Liver (tissue), 9 donors: ENCODE results near the gene THRB. TPM values are rescaled to one million over a fixed set of nuclear protein-coding genes. Genes with fewer than 3 reads are reported as not detected.

Source experiments
- DNase-seq: peaks from one replicate; pipeline ENCODE4 v3.0.0-alpha.2; 2017; ENCODE audit warnings: low spot score
- H3K27ac ChIP-seq, 2 donors: one replicate each; pipeline ENCODE4 v1.7.0; 2013; ENCODE audit warnings: inconsistent platforms in 2 of 2, low read length in 2 of 2, control low read depth in 1 of 2, low read depth in 1 of 2, mild to moderate bottlenecking in 1 of 2
- H3K27me3 ChIP-seq, 4 donors: one replicate each; pipeline versions ENCODE4 v1.6.1 to v1.7.0; 2013; ENCODE audit warnings: low read length in 3 of 4, inconsistent platforms in 1 of 4, mild to moderate bottlenecking in 1 of 4, moderate library complexity in 1 of 4; ENCODE audit not compliant: control insufficient read depth in 4 of 4, insufficient read depth in 4 of 4
- H3K36me3 ChIP-seq, 4 donors: one replicate each; pipeline versions ENCODE4 v1.6.1 to v1.7.0; 2013; ENCODE audit warnings: low read length in 3 of 4, mild to moderate bottlenecking in 3 of 4, low read depth in 1 of 4, moderate library complexity in 1 of 4; ENCODE audit not compliant: control insufficient read depth in 4 of 4, insufficient read depth in 3 of 4
- H3K4me1 ChIP-seq, 4 donors: one replicate each; pipeline versions ENCODE4 v1.6.1 to v1.7.0; 2013; ENCODE audit warnings: low read length in 3 of 4, mild to moderate bottlenecking in 3 of 4, moderate library complexity in 1 of 4; ENCODE audit not compliant: control insufficient read depth in 4 of 4, insufficient read depth in 4 of 4
- H3K4me3 ChIP-seq, 3 donors: one replicate each; pipeline versions ENCODE4 v1.6.1 to v1.7.0; 2013; ENCODE audit warnings: low read length in 3 of 3, control low read depth in 1 of 3, low read depth in 1 of 3, mild to moderate bottlenecking in 1 of 3
- H3K9ac ChIP-seq, 2 donors: one replicate each; pipeline ENCODE4 v1.7.0; 2013; ENCODE audit warnings: low read length in 2 of 2, mild to moderate bottlenecking in 2 of 2, moderate library complexity in 2 of 2, control low read depth in 1 of 2, low read depth in 1 of 2
- H3K9me3 ChIP-seq, 4 donors: one replicate each; pipeline versions ENCODE4 v1.6.1 to v1.7.0; 2013; ENCODE audit warnings: low read length in 3 of 4; ENCODE audit not compliant: control insufficient read depth in 4 of 4
- ATF3 ChIP-seq: IDR thresholded peaks from 2 replicates; pipeline ENCODE4 v1.6.1; 2016; ENCODE audit warnings: antibody characterized with exemption
- EGR1 ChIP-seq, 2 donors: IDR thresholded peaks; 2 replicates each; pipeline ENCODE4 v1.6.1; 2016 to 2018; ENCODE audit warnings: antibody characterized with exemption in 2 of 2, low read depth in 2 of 2
- FOXA1 ChIP-seq: IDR thresholded peaks from 2 replicates; pipeline ENCODE4 v1.6.1; 2016; ENCODE audit warnings: antibody characterized with exemption
- FOXA2 ChIP-seq: IDR thresholded peaks from 2 replicates; pipeline ENCODE4 v1.6.1; 2016; ENCODE audit warnings: antibody characterized with exemption
- GABPA ChIP-seq, 2 donors: IDR thresholded peaks in 1 of 2; conservative IDR thresholded peaks in 1 of 2; 2 replicates each; pipeline ENCODE4 v1.6.1; 2016; ENCODE audit warnings: antibody characterized with exemption in 2 of 2, mild to moderate bottlenecking in 1 of 2, moderate library complexity in 1 of 2
- HNF4A ChIP-seq, 2 donors: conservative IDR thresholded peaks; 2 replicates each; pipeline ENCODE4 v1.6.1; 2016; ENCODE audit warnings: antibody characterized with exemption in 2 of 2, mild to moderate bottlenecking in 2 of 2
- HNF4G ChIP-seq: IDR thresholded peaks from 2 replicates; pipeline ENCODE4 v1.6.1; 2016; ENCODE audit warnings: antibody characterized with exemption
- JUND ChIP-seq, 2 donors: IDR thresholded peaks; 2 replicates each; pipeline ENCODE4 v1.6.1; 2016; ENCODE audit warnings: antibody characterized with exemption in 2 of 2
- MAX ChIP-seq: IDR thresholded peaks from 2 replicates; pipeline ENCODE4 v1.6.1; 2016; ENCODE audit warnings: antibody characterized with exemption
- NR2F2 ChIP-seq: IDR thresholded peaks from 2 replicates; pipeline ENCODE4 v1.6.1; 2016; ENCODE audit warnings: antibody characterized with exemption
- RAD21 ChIP-seq, 2 donors: IDR thresholded peaks; 2 replicates each; pipeline ENCODE4 v1.6.1; 2016; ENCODE audit warnings: antibody characterized with exemption in 2 of 2, mild to moderate bottlenecking in 2 of 2
- RXRA ChIP-seq, 2 donors: IDR thresholded peaks; 2 replicates each; pipeline ENCODE4 v1.6.1; 2017 to 2018; ENCODE audit warnings: antibody characterized with exemption in 2 of 2, mild to moderate bottlenecking in 1 of 2
- SP1 ChIP-seq: IDR thresholded peaks from 2 replicates; pipeline ENCODE4 v1.6.1; 2018; ENCODE audit warnings: antibody characterized with exemption, mild to moderate bottlenecking
- TAF1 ChIP-seq: conservative IDR thresholded peaks from 2 replicates; pipeline ENCODE4 v1.6.1; 2016; ENCODE audit warnings: antibody characterized with exemption, mild to moderate bottlenecking
- YY1 ChIP-seq: IDR thresholded peaks from 2 replicates; pipeline ENCODE4 v1.6.1; 2016; ENCODE audit warnings: antibody characterized with exemption, mild to moderate bottlenecking
- ZBTB33 ChIP-seq: IDR thresholded peaks from 2 replicates; pipeline ENCODE4 v1.6.1; 2016; ENCODE audit warnings: antibody characterized with exemption
- WGBS: extraction: QIAGEN DNeasy Blood & Tissue Kit; methylation state at CpG from one replicate; pipeline ENCODE4 v1.1.7; 2013; 5-methylcytosine and 5-hydroxymethylcytosine counted together
- polyA plus RNA-seq, 2 donors: library from polyadenylated mRNA; stranded (reverse) in 1 of 2; unstranded in 1 of 2; fragments of 200-250 nt in 1 of 2; fragments of >200 nt in 1 of 2; fragmentation: Nextera tagmentation in 1 of 2; extraction: Ambion mirVana in 1 of 2; gene quantifications; one replicate each; pipeline versions ENCODE4 v1.2.1 to v1.2.3, GENCODE V29; 2013 to 2015
- total RNA-seq, 2 donors: library from RNA; depleted of rRNA; stranded (reverse); fragments of >200 nt; gene quantifications; one replicate each; pipeline ENCODE4 v1.2.3, GENCODE V29; 2014
- TF ChIP-seq, protein P1 (sequence below): fragments of 150-350 bp; IDR thresholded peaks from 2 replicates; pipeline ENCODE4 v1.5.1; 2017; ENCODE audit warnings: improper control_type of control experiment, low read depth, low read length; ENCODE audit not compliant: missing input control
- TF ChIP-seq, protein P2 (sequence below): IDR thresholded peaks from 2 replicates; pipeline ENCODE4 v1.6.1; 2016; ENCODE audit warnings: antibody characterized with exemption, mild to moderate bottlenecking
- donor health status: healthy.
- donor health status: healthy.
- donor health status: healthy.
- donor health status: healthy.
- donor health status: healthy.

The THRB gene
- total and polyA plus RNA-seq, 4 donors, result 5.9 to 23.9 (median 9.3) TPM

DNA sequence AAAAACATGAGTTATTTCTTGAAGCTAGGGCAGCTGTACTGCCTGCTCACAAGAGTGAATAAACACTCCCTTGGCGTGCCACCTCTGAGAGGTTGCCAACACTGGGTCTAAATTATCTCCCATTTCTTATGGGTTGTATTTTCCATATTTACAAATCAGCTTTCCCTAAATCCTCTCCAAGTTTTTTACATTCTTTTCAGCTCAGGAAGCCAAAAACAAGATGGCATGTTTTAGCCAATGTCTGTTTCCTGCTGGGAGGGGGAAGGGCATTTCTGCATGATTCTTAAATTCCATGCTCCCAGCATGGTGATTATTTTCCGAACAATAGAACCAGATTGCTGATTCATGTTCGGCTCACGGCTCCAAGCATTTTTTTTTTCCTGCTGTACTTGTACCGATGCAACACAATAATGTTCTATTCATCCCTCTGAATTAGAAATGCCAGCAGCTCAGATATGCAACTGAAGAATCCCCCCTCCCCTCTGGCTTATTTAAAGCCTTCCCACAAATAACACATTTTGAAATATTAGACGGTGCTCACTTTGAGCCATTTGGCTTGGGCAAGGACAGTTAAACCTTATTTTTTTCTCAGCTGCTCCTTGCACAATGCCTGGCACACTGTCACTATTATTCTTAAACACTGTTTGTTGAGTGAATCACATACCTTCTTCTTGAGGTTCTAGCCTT, 252.5 kb downstream of the THRB start:
- 74% methylated on average over 6 of the region's 6 CpGs for WGBS
- no peak for DNase-seq
- Histone ChIP-seq H3K4me1 (peaks cover 3 to 8% (median 3%) of the 10 kb centered on the region in 4 donors), H3K9ac (no peak overlapping the region), H3K4me3 (no peak overlapping the region), H3K27ac (no peak overlapping the region), H3K36me3 (no peaks in the 10 kb centered on the region), H3K9me3 (no peaks in the 10 kb centered on the region), H3K27me3 (no peaks in the 10 kb centered on the region)
- TF ChIP-seq JUND (IDR thresholded peaks at IDR 0.05) (no peak), EGR1 (IDR thresholded peaks at IDR 0.05; ENCODE audit: low read depth in 2 of 2) (no peak), FOXA2 (no peak), RXRA (IDR thresholded peaks at IDR 0.05) (no peak), ATF3 (no peak), HNF4G (no peak)
- TF ChIP-seq, protein P1, sequence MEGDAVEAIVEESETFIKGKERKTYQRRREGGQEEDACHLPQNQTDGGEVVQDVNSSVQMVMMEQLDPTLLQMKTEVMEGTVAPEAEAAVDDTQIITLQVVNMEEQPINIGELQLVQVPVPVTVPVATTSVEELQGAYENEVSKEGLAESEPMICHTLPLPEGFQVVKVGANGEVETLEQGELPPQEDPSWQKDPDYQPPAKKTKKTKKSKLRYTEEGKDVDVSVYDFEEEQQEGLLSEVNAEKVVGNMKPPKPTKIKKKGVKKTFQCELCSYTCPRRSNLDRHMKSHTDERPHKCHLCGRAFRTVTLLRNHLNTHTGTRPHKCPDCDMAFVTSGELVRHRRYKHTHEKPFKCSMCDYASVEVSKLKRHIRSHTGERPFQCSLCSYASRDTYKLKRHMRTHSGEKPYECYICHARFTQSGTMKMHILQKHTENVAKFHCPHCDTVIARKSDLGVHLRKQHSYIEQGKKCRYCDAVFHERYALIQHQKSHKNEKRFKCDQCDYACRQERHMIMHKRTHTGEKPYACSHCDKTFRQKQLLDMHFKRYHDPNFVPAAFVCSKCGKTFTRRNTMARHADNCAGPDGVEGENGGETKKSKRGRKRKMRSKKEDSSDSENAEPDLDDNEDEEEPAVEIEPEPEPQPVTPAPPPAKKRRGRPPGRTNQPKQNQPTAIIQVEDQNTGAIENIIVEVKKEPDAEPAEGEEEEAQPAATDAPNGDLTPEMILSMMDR, result no peak

- Histone ChIP-seq H3K9ac (no peak overlapping the region), H3K27ac (no peak overlapping the region), H3K4me1 (peaks cover 3 to 8% (median 3%) of the 10 kb centered on the region in 4 donors), H3K27me3 (no peaks in the 10 kb centered on the region), H3K9me3 (no peaks in the 10 kb centered on the region), H3K4me3 (no peak overlapping the region), H3K36me3 (no peaks in the 10 kb centered on the region)
- TF ChIP-seq EGR1 (IDR thresholded peaks at IDR 0.05; ENCODE audit: low read depth in 2 of 2) (no peak), MAX (no peak), YY1 (no peak), NR2F2 (no peak), TAF1 (no peak), RAD21 (IDR thresholded peaks at IDR 0.05) (no peak), FOXA1 (no peak), ATF3 (no peak), JUND (IDR thresholded peaks at IDR 0.05) (no peak), SP1 (no peak), FOXA2 (no peak), RXRA (IDR thresholded peaks at IDR 0.05) (no peak), HNF4G (no peak), ZBTB33 (no peak), HNF4A (conservative IDR thresholded peaks at IDR 0.05) (no peak), GABPA (IDR thresholded peaks at IDR 0.05 in 1 of 2, conservative IDR thresholded peaks at IDR 0.05 in 1 of 2) (no peak)
- TF ChIP-seq, protein P1, result no peak
- TF ChIP-seq, protein P2, sequence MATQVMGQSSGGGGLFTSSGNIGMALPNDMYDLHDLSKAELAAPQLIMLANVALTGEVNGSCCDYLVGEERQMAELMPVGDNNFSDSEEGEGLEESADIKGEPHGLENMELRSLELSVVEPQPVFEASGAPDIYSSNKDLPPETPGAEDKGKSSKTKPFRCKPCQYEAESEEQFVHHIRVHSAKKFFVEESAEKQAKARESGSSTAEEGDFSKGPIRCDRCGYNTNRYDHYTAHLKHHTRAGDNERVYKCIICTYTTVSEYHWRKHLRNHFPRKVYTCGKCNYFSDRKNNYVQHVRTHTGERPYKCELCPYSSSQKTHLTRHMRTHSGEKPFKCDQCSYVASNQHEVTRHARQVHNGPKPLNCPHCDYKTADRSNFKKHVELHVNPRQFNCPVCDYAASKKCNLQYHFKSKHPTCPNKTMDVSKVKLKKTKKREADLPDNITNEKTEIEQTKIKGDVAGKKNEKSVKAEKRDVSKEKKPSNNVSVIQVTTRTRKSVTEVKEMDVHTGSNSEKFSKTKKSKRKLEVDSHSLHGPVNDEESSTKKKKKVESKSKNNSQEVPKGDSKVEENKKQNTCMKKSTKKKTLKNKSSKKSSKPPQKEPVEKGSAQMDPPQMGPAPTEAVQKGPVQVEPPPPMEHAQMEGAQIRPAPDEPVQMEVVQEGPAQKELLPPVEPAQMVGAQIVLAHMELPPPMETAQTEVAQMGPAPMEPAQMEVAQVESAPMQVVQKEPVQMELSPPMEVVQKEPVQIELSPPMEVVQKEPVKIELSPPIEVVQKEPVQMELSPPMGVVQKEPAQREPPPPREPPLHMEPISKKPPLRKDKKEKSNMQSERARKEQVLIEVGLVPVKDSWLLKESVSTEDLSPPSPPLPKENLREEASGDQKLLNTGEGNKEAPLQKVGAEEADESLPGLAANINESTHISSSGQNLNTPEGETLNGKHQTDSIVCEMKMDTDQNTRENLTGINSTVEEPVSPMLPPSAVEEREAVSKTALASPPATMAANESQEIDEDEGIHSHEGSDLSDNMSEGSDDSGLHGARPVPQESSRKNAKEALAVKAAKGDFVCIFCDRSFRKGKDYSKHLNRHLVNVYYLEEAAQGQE, result no peak
- WGBS, result 95% methylated on average over 6 of the region's 6 CpGs
- no peak for DNase-seq
These were observed 254.3 kb downstream of the THRB start for GRCh38 chr3:24240306-24240705.
